Testis (tissue), 3 donors: ENCODE data around the gene BICD1. TPM values are rescaled to one million over a fixed set of nuclear protein-coding genes. Genes with fewer than 3 reads are reported as not detected.
"Not testable (repeated sequence)": the region's sequence is repeated elsewhere in the genome, so short reads cannot be mapped to it uniquely, and the experiment has no call there.

ENCODE experiments used
- DNase-seq: peaks from one replicate; pipeline ENCODE4 v3.0.0-alpha.2; 2019
- H3K27ac ChIP-seq, 2 donors: fragments of 200-600 bp; sonication (generic); one replicate each; pipeline ENCODE4 v1.5.1; 2019
- H3K27me3 ChIP-seq: fragments of 200-600 bp; sonication (generic); one replicate; pipeline ENCODE4 v1.5.1; 2019
- H3K36me3 ChIP-seq: fragments of 200-600 bp; sonication (generic); one replicate; pipeline ENCODE4 v1.5.1; 2017; ENCODE audit warnings: low read depth; ENCODE audit errors: missing control alignments
- H3K4me1 ChIP-seq: fragments of 200-600 bp; sonication (generic); one replicate; pipeline ENCODE4 v1.5.1; 2019
- H3K4me3 ChIP-seq, 2 donors: fragments of 200-600 bp; sonication (generic); one replicate each; pipeline ENCODE4 v1.5.1; 2017 to 2019
- H3K9me3 ChIP-seq: fragments of 200-600 bp; sonication (generic); one replicate; pipeline ENCODE4 v1.5.1; 2017
- POLR2A ChIP-seq: fragments of 450-650 bp; IDR thresholded peaks from one replicate; pipeline ENCODE4 v1.6.1; 2017; ENCODE audit warnings: antibody characterized with exemption, mild to moderate bottlenecking, moderate library complexity
- WGBS, 2 donors: methylation state at CpG; one replicate each; pipeline ENCODE4 v1.1.5; 2018; 5-methylcytosine and 5-hydroxymethylcytosine counted together
- intact Hi-C: fragments of 100-400 bp; cut with DNase I; formaldehyde crosslinking; loops from one replicate; pipeline ENCODE4 v1.15.1; 2023; ENCODE audit warnings: low total_unique reads
- polyA plus RNA-seq: library from polyadenylated mRNA; stranded (reverse); fragments of 350-450 nt; fragmentation: Illumina TruSeq; extraction: RNeasy Lipid Tissue Mini Kit (QIAGEN cat#74804); gene quantifications from one replicate; pipeline ENCODE4 v1.2.3, GENCODE V29; 2014; ENCODE audit warnings: low read depth, low replicate concordance; ENCODE audit not compliant: insufficient read depth
- total RNA-seq, 2 donors: library from RNA; depleted of rRNA; stranded (reverse); fragments of >200 nt; gene quantifications; one replicate each; pipeline ENCODE4 v1.2.3, GENCODE V29; 2016
- TF ChIP-seq, protein P1 (sequence below), 3 experiments: fragments of 450-650 bp in 2 of 3; fragments of 200-600 bp in 1 of 3; sonication (generic) in 1 of 3; IDR thresholded peaks; one replicate each; pipeline ENCODE4 v1.5.1; 2016 to 2019; ENCODE audit warnings: antibody characterized with exemption in 3 of 3, mild to moderate bottlenecking in 2 of 3, moderate library complexity in 1 of 3

The BICD1 gene
- total and polyA plus RNA-seq, 3 donors from 2014 or later = 8.4 to 28.7 (median 26.0) TPM

DNA sequence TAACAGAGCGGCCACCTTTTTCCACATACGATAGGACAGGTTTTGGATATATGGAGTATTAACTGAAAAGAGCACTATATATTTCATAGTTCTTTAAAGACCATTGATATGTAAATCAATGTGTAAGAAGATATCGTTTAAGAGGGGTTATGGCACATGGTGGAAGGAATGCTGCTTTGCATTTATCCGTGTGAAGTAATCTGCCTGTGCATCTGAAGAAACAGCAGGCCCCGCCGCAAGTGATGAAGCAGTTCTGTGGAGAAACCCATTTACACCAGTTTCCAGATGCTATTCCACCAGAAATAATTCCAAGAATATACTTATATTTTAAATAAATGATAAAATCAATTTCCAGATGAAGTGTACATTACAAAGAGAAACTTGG lies 72.4 kb downstream of the BICD1 start:
- intact Hi-C loops = no loop called here
- H3K4me3 ChIP-seq = no peak overlapping the region
- TF ChIP-seq, protein P1, sequence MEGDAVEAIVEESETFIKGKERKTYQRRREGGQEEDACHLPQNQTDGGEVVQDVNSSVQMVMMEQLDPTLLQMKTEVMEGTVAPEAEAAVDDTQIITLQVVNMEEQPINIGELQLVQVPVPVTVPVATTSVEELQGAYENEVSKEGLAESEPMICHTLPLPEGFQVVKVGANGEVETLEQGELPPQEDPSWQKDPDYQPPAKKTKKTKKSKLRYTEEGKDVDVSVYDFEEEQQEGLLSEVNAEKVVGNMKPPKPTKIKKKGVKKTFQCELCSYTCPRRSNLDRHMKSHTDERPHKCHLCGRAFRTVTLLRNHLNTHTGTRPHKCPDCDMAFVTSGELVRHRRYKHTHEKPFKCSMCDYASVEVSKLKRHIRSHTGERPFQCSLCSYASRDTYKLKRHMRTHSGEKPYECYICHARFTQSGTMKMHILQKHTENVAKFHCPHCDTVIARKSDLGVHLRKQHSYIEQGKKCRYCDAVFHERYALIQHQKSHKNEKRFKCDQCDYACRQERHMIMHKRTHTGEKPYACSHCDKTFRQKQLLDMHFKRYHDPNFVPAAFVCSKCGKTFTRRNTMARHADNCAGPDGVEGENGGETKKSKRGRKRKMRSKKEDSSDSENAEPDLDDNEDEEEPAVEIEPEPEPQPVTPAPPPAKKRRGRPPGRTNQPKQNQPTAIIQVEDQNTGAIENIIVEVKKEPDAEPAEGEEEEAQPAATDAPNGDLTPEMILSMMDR (IDR thresholded peaks at IDR 0.05) = no peak
- TF ChIP-seq POLR2A = no peak
- H3K4me1 ChIP-seq = no peaks in the 10 kb centered on the region
- no peaks in the 10 kb centered on the region for H3K27me3 ChIP-seq
- no peaks in the 10 kb centered on the region for H3K36me3 ChIP-seq
- WGBS, 2 donors = 71 to 75% methylated on average over 6 of the region's 6 CpGs
- no peak overlapping the region for H3K27ac ChIP-seq
- no peak for DNase-seq
- H3K9me3 ChIP-seq = no peaks in the 10 kb centered on the region

DNA sequence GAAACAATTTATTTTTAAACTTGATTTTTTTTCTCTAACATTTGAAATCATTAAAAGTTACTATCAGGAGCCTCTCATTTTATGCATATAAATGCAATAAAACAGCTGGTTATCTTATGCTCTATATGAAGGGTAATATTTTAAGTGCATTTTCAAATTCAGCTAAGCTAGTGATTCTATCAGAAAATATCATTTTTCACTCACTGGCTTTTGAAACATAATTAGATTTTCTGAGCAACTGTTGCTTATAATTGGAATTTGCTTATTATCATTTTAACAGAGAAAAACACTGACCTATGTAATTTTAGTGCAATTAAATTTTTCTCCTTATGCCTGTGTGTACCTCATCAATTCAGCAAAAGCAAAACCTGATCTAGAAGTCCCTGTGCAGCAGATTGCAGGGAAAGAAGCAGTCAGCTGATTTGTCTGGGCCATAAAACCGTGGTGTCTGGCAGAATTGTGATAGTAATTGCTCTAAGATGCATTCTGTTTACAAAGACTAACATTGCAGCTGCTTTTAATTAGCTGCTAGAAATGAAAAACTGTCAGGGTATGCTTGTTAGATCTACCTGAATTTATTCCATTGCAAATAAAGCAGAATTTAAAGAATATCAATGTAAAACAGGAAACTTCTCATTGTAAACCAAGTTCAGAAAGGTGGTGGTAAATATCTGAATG lies 75.0 kb downstream of the BICD1 start:
- Histone ChIP-seq H3K9me3 (no peaks in the 10 kb centered on the region), H3K27ac (no peak overlapping the region), H3K27me3 (no peaks in the 10 kb centered on the region), H3K4me3 (no peak overlapping the region), H3K4me1 (no peaks in the 10 kb centered on the region), H3K36me3 (no peaks in the 10 kb centered on the region)
- WGBS, 2 donors = 45 to 48% methylated on average over 1 of the region's 1 CpG
- TF ChIP-seq, protein P1 (IDR thresholded peaks at IDR 0.05) = no peak
- no peak for TF ChIP-seq POLR2A
- intact Hi-C loops = no loop called here
- DNase-seq = no peak

DNA sequence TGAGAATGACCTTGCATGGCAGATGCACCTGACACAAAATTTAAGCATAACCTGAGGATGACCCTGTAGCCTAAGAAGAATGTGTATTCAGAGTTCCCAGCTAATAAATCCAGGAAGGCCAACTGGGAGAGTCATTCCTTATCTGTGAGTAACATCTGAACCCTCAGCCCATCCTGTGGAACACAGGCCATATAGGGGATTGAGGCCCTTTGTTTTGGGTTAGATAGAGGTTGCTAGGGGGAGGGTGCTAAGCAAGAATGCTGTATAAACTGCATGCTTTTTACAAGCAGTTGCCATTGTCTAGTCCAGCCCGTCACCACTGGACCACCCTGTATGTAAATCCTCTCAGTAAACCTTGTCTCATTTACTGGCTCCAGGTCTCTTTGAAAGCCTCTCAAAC lies 77.0 kb downstream of the BICD1 start:
- H3K4me3 ChIP-seq = no peak overlapping the region
- H3K9me3 ChIP-seq = no peaks in the 10 kb centered on the region
- 100% methylated on average over 1 of the region's 1 CpG for WGBS, 2 donors
- TF ChIP-seq, protein P1 (IDR thresholded peaks at IDR 0.05) = no peak
- TF ChIP-seq POLR2A = no peak
- H3K27ac ChIP-seq = no peak overlapping the region
- no peaks in the 10 kb centered on the region for H3K4me1 ChIP-seq
- H3K36me3 ChIP-seq = no peaks in the 10 kb centered on the region
- no peaks in the 10 kb centered on the region for H3K27me3 ChIP-seq
- DNase-seq = no peak
- intact Hi-C loops = no loop called here

DNA sequence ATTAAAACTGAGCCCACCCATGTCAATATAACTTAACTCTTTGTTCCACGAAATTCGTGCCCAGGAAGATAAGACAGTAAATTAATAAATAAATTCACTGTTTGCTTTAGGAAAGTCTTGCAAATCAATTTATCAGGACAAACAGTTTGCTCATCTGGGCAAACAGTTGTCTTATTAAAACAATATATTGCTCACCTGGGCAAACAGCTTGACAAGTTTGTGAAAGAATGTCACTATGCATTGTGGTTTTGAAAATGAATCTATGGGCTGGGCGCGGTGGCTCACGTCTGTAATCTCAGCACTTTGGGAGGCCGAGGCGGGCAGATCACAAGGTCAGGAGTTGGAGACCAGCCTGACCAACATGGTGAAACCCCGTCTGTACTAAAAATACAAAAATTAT lies 80.5 kb downstream of the BICD1 start:
- H3K4me1 ChIP-seq, DNase-seq, H3K36me3 ChIP-seq, H3K27ac ChIP-seq, intact Hi-C loops, H3K27me3 ChIP-seq, H3K4me3 ChIP-seq, H3K9me3 ChIP-seq: not testable (repeated sequence)
- 87 to 94% methylated on average over 8 of the region's 8 CpGs for WGBS, 2 donors

DNA sequence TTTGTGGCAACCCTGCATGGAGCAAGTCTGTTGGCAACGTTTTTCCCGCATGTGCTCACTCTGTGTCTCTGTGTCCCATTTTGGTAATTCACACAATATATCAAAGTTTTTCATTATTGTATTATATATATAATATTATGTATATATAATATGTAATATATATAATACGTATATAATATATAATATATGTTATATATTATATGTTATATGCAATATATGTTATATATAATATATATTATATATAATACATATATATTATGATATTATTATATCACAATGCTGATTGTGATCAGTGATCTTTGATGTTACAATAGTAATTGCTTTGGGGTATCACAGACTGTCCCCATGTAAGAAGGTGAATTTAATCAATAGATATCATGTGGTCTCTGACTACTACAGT lies 84.8 kb downstream of the BICD1 start:
- 91 to 93% methylated on average over 3 of the region's 3 CpGs for WGBS, 2 donors
- Histone ChIP-seq H3K36me3 (no peaks in the 10 kb centered on the region), H3K4me1 (no peaks in the 10 kb centered on the region), H3K4me3 (no peak overlapping the region), H3K27me3 (no peaks in the 10 kb centered on the region), H3K9me3 (no peaks in the 10 kb centered on the region), H3K27ac (no peak overlapping the region)
- TF ChIP-seq POLR2A = no peak
- TF ChIP-seq, protein P1 (IDR thresholded peaks at IDR 0.05) = no peak
- intact Hi-C loops = no loop called here
- DNase-seq = no peak
